T follicular helper cell (primary cell): ENCODE data around the gene SLC35A3.
"Not testable (repeated sequence)": the region's sequence is repeated elsewhere in the genome, so short reads cannot be mapped to it uniquely, and the experiment has no call there.

Experiments used
- DNase-seq: peaks from one replicate; pipeline ENCODE4 v3.0.0-alpha.2; 2020; ENCODE audit warnings: low read depth

Gene SLC35A3

GRCh38 chr1:99972066-99972465 is 2.3 kb downstream of the SLC35A3 start:
- DNase-seq, result not testable (repeated sequence)

GRCh38 chr1:99975529-99975928 is 5.7 kb downstream of the SLC35A3 start:
- no peak for DNase-seq

- DNase-seq, result not testable (repeated sequence)
These were observed 7.5 kb downstream of the SLC35A3 start for GRCh38 chr1:99977326-99977725.

- no peak for DNase-seq
These were observed 8.4 kb downstream of the SLC35A3 start for GRCh38 chr1:99978218-99978617.

GRCh38 chr1:99979091-99979490 is 9.3 kb downstream of the SLC35A3 start:
- no peak for DNase-seq

GRCh38 chr1:99980928-99981327 is 11.1 kb downstream of the SLC35A3 start:
- DNase-seq, result no peak

GRCh38 chr1:99986656-99987225 is 16.9 kb downstream of the SLC35A3 start:
- DNase-seq, result no peak

GRCh38 chr1:99988210-99988765 is 18.5 kb downstream of the SLC35A3 start:
- DNase-seq, result no peak

GRCh38 chr1:99992044-99992722 is 22.4 kb downstream of the SLC35A3 start:
- DNase-seq, result no peak

GRCh38 chr1:99992760-99993467 is 23.1 kb downstream of the SLC35A3 start:
- DNase-seq, result no peak

GRCh38 chr1:99993468-99993845 is 23.7 kb downstream of the SLC35A3 start:
- no peak for DNase-seq

GRCh38 chr1:99994496-99994895 is 24.7 kb downstream of the SLC35A3 start:
- no peak for DNase-seq

- DNase-seq, result no peak
These were observed 27.2 kb downstream of the SLC35A3 start for GRCh38 chr1:99996951-99997350.

- DNase-seq, result no peak
These were observed 31.7 kb downstream of the SLC35A3 start for GRCh38 chr1:100001462-100001861.

- no peak for DNase-seq
These were observed 35.6 kb downstream of the SLC35A3 start for GRCh38 chr1:100005424-100005823.

- DNase-seq, result no peak
These were observed 36.9 kb downstream of the SLC35A3 start for GRCh38 chr1:100006688-100007087.

- no peak for DNase-seq
These were observed 39.7 kb downstream of the SLC35A3 start for GRCh38 chr1:100009458-100009857.

GRCh38 chr1:100010804-100011203 is 41.0 kb downstream of the SLC35A3 start:
- DNase-seq, result no peak

GRCh38 chr1:100019220-100019619 is 49.4 kb downstream of the SLC35A3 start:
- DNase-seq, result no peak

GRCh38 chr1:100023482-100023881 is 53.7 kb downstream of the SLC35A3 start:
- no peak for DNase-seq

GRCh38 chr1:100027212-100027611 is 57.4 kb downstream of the SLC35A3 start:
- no peak for DNase-seq

GRCh38 chr1:100028765-100029164 is 59.0 kb downstream of the SLC35A3 start:
- DNase-seq, result no peak

GRCh38 chr1:100034470-100034869 is 64.7 kb downstream of the SLC35A3 start:
- no peak for DNase-seq
